ENCODE data around the gene CDY1. TPM values are rescaled to one million over a fixed set of nuclear protein-coding genes. Genes with fewer than 3 reads are reported as not detected.
"Not testable (repeated sequence)": the region's sequence is repeated elsewhere in the genome, so short reads cannot be mapped to it uniquely, and the experiment has no call there.

CDY1 gene, protein sequence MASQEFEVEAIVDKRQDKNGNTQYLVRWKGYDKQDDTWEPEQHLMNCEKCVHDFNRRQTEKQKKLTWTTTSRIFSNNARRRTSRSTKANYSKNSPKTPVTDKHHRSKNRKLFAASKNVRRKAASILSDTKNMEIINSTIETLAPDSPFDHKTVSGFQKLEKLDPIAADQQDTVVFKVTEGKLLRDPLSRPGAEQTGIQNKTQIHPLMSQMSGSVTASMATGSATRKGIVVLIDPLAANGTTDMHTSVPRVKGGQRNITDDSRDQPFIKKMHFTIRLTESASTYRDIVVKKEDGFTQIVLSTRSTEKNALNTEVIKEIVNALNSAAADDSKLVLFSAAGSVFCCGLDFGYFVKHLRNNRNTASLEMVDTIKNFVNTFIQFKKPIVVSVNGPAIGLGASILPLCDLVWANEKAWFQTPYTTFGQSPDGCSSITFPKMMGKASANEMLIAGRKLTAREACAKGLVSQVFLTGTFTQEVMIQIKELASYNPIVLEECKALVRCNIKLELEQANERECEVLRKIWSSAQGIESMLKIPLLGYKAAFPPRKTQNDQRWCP
- total RNA-seq: not detected

DNA sequence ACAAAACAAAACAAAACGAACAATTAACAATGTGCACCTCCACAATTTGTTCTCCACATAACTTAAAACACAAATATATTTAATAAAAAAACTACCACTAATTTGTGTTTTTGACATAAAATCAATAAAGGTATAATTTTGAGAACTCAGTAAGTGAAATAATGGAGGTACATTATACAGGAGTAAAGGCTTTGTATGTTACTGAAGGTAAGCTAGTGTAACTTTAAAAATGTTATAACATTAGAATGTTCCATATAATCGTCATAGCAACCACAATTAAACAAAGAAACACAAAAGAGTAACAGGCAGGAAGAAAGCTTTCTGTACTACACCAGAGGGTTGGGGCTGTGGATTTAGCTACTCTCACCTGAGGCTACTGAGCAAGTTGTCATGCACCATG lies at the start of gene CDY1:
Gene CDY1, plus strand, starts transcription at position 301 of the 400 bp plus-strand sequence. CDS start 326 bp downstream, outside the sequence.
- H3K9me3 ChIP-seq (ENCODE audit: low read depth, low read length); H3K4me3 ChIP-seq (ENCODE audit: low read length); H3K27me3 ChIP-seq (ENCODE audit: insufficient read depth, low read length); H3K4me1 ChIP-seq (ENCODE audit: insufficient read depth, low read length): not testable (repeated sequence)

DNA sequence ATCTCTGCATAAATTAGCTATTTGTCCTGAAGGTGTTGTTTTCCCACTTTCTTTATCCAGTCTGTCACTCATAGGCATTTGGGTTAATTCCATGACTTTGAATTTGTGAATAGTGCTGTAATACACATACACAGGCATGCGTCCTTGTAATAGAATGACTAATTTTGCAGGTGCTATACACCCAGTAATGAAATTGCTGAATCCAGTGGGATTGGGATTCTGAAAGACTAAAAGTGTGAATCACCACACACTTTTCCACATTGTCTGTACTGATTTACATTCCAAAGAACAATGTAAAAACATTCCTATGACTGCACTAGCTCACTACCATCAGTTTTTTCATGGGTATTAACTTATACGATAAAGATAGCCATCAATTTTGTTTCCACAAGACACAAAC lies 28.6 kb upstream of the CDY1 start:
- H3K9me3 ChIP-seq (ENCODE audit: low read depth, low read length); H3K4me1 ChIP-seq (ENCODE audit: insufficient read depth, low read length); H3K27me3 ChIP-seq (ENCODE audit: insufficient read depth, low read length); H3K4me3 ChIP-seq (ENCODE audit: low read length): not testable (repeated sequence)

DNA sequence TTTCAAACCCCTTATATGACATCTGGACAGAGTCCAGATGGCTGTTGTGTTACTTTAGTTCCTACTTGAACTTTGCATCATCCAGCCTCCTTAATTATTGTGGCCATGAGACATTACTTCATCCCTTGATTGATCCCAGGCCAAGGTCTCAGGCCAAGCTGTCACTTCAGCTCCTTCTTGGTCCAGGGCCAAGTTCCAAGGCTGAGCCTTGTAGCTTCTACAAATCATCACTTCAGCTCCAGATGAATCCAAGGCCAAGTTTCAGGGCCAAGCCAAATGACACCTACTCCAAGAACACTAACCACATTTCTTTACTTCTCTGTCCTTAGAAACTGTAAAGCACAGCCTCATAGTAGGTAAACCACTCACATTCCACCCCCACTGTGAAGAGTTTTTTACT lies 1.7 kb upstream of the CDY1 start:
- not testable (repeated sequence) for H3K4me3 ChIP-seq (ENCODE audit: low read length); H3K4me1 ChIP-seq (ENCODE audit: insufficient read depth, low read length); H3K9me3 ChIP-seq (ENCODE audit: low read depth, low read length); H3K27me3 ChIP-seq (ENCODE audit: insufficient read depth, low read length)

DNA sequence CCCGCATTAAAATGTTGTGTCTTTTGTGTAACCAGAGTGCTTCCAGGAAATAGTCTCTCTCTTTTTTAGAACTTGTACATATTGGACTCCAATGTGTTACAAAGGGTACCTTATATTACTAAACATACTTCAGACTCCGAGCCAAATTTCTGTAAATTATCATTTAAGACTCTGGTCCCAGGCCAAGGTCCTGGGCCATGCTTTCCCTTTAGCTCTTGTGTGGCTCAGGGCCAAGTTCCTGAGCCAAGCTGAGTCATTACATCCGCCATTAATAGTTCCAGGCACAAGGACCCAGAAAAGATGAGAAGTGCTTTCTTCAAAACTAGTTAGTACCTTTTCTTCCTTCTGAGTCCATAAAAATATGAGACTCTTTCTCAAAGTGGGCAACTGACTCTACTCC lies 4.6 kb downstream of the CDY1 start:
- H3K27me3 ChIP-seq (ENCODE audit: insufficient read depth, low read length); H3K9me3 ChIP-seq (ENCODE audit: low read depth, low read length); H3K4me1 ChIP-seq (ENCODE audit: insufficient read depth, low read length); H3K4me3 ChIP-seq (ENCODE audit: low read length): not testable (repeated sequence)

DNA sequence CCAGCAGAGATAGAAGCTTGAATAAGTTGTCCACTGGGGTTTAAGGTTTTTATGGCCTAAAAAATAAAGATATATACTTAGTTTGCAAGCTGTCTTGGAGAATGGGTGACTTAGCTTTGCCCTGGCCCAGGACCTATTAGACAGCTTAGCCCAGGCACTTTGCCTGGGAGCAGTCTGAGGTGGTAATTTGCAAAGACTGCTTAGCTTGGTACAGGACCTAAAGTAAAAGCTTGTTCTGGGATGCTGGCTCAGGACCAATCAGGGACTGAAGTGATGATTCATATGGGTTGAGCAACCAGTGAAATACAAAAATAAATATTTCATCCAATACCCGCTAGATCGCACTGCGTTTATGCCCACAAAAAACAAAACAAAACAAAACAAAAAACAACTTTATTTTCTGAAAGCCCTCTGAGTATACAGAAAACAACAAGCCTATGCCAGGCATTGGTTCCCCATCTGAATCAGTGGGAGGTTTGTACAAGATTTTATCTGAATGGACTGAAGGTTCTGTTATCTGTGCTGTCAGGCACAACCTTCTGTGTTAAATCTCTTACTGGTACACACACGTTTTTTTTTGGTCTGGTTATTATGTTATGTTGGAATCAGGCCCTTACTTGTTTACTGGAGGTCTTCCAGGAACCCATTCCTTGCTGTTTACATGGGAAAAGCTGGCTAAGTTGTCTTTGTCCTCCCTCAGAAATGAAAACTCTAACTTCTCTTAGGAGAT lies 8.6 kb downstream of the CDY1 start:
- H3K4me1 ChIP-seq (ENCODE audit: insufficient read depth, low read length); H3K4me3 ChIP-seq (ENCODE audit: low read length); H3K9me3 ChIP-seq (ENCODE audit: low read depth, low read length); H3K27me3 ChIP-seq (ENCODE audit: insufficient read depth, low read length): not testable (repeated sequence)

DNA sequence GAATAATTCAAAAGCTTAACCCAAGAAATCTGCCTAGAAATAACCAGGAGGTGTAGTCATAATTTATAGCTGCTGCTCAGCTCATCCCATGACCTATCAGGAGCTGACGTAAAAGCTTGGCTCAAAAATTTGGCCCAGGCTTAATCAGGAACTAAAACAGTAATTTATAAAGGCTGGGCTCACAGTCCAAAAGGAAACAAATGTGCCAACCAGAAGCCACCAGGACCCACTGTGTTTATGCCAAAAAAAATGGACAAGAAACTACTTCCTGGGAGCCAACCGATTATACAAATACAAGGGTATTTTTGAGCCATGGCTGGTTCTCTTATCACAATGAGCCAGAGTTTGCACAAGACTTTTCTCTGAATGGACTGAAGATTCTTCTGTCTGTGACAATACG lies 17.9 kb downstream of the CDY1 start:
- not testable (repeated sequence) for H3K9me3 ChIP-seq (ENCODE audit: low read depth, low read length); H3K27me3 ChIP-seq (ENCODE audit: insufficient read depth, low read length); H3K4me1 ChIP-seq (ENCODE audit: insufficient read depth, low read length); H3K4me3 ChIP-seq (ENCODE audit: low read length)

DNA sequence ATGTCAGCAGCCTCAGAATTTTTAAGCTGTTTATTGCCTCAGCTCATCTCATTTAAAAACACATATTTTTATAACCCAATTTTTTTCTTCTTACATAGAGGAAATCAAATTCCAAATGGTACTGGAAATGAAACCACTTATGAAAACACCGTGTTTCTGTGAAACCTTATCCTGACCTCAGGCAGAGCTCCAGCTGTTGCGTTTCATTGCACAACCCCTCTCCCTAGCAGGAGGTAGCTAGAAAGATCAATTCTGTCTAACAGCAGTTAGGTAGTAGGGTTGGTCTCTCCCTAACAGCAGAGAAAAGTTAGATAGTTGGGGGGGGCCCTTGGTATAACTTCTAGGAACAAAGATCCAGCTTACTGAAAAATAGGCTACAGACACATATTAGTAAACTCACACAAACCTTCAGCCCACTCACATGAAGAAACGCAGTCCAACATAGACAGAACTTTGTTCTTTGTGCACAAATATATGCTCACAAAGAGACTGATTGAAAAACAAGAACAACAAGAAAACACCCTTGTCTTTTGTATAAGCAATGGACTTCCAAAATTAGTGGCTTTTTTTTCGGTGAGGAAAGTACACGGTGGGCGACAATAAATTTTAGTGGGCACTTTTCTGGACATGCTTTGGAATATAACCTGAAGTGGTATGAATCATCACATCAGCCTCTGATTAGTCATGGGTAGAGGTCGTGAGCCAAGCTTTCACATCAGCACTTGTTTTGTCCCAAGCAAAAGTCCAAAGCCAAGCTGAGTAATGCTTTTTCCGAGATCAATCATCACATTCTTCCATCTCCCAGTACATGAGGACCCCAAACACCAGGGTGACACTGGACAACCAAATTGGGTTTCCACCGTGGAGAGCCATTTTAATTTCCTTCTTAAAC lies 21.4 kb downstream of the CDY1 start:
- not testable (repeated sequence) for H3K4me3 ChIP-seq (ENCODE audit: low read length); H3K27me3 ChIP-seq (ENCODE audit: insufficient read depth, low read length); H3K9me3 ChIP-seq (ENCODE audit: low read depth, low read length); H3K4me1 ChIP-seq (ENCODE audit: insufficient read depth, low read length)

All from mononuclear cell (primary cell).